Measurements from ENCODE around the gene PDE4D.
"Not testable (repeated sequence)": the region's sequence is repeated elsewhere in the genome, so short reads cannot be mapped to it uniquely, and the experiment has no call there.

The PDE4D gene

GRCh38 chr5:59608745-59609144 is 284.8 kb downstream of the PDE4D start:
- DNase-seq (ENCODE audit: low read depth), result peak; percentile 60

DNA sequence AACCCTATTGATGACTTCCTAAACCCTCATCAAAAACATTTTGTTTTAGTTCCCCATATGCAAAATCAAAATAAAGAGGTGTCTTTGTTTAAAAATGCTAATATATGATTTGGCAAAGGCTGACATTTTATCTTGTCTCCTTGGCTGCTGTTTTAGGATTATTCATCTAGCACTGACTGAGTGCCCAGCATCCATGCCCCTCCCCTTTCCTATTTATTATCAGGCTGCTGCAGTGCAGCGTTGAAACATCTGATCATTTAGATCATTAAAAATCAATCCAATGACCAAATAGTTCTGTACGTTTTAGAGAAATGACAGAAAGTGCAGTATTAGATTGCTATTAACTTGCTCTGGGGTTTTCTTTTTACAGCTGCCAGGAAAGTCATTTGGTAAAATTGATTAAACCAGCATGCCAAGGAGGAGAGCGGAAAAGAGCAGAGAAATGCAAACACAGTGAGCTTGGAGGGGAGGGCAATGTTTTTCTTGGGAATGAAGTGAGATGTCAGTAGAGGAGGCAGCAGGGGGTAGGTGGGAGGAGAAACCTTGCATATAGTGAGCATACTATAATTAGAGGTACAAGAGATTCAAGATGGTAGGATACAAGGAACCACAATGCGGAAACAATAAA is 286.3 kb downstream of the PDE4D start:
- DNase-seq (ENCODE audit: low read depth), result no peak

DNA sequence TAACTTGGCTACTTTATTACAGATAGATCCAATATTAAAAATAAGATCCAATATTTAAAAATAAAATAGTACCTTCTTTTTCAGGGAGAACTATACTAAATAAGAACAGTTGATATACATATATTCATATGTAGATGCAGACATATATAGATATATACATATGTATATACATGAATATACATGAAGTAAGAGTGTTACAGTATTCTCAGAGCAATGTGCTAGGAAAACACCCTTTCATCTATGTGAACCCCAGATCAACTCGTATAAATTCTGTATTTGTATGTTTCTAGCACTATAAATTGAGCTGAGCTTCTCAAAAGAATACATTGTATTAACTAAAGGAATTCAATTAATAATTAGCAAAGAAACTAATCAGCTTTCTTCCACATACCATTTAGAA is 287.6 kb downstream of the PDE4D start:
- no peak for DNase-seq (ENCODE audit: low read depth)

GRCh38 chr5:59604111-59604510 is 289.4 kb downstream of the PDE4D start:
- DNase-seq (ENCODE audit: low read depth), result no peak

GRCh38 chr5:59600998-59601397 is 292.5 kb downstream of the PDE4D start:
- DNase-seq (ENCODE audit: low read depth), result no peak

DNA sequence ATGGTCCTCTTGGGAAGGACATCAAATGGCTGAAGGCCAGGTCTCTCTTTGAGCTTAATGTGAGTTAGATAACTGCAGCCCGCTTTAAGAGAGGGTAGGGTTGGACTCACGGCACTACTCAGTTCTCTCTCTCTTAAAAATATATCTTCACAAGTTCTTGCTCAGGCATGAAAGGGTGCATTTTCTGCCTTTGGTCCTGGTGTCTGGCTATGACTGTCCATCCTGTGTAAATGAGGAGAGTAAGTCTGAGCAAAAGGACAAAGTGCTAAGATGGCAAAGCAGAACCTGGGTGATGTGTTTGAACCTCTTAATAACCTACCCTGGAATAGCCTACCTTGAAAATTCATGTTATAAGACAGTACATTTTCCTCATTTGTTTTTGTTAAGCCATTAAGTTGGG is 293.4 kb downstream of the PDE4D start:
- no peak for DNase-seq (ENCODE audit: low read depth)

DNA sequence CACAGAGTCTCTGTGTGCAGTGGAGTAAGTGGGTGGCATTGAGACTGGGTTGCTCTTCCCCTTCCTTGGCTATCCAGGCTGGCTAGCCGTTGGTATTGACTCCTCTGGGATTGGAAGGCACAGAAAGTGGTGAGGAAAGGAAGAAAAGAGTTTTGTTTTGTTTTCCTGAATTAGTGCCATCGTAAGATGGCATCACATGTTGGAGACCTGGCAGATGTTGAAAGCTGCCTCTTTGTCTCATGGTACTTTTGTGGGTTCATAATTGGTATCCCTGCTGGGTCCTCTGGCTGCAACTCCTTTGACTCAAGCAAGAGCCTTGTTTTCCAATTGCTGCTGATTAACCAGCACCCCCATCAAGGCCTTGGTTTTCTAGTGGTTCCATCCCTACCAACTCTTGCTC is 293.8 kb downstream of the PDE4D start:
- no peak for DNase-seq (ENCODE audit: low read depth)

GRCh38 chr5:59598547-59598874 is 295.0 kb downstream of the PDE4D start:
- no peak for DNase-seq (ENCODE audit: low read depth)

GRCh38 chr5:59597690-59598546 is 295.6 kb downstream of the PDE4D start:
- no peak for DNase-seq (ENCODE audit: low read depth)

GRCh38 chr5:59596586-59597350 is 296.8 kb downstream of the PDE4D start:
- DNase-seq (ENCODE audit: low read depth), result peak; percentile 70

GRCh38 chr5:59594118-59594517 is 299.4 kb downstream of the PDE4D start:
- DNase-seq (ENCODE audit: low read depth), result not testable (repeated sequence)

GRCh38 chr5:59593439-59594007 is 300.0 kb downstream of the PDE4D start:
- DNase-seq (ENCODE audit: low read depth), result no peak

GRCh38 chr5:59592101-59592500 is 301.4 kb downstream of the PDE4D start:
- DNase-seq (ENCODE audit: low read depth), result peak; percentile 36

DNA sequence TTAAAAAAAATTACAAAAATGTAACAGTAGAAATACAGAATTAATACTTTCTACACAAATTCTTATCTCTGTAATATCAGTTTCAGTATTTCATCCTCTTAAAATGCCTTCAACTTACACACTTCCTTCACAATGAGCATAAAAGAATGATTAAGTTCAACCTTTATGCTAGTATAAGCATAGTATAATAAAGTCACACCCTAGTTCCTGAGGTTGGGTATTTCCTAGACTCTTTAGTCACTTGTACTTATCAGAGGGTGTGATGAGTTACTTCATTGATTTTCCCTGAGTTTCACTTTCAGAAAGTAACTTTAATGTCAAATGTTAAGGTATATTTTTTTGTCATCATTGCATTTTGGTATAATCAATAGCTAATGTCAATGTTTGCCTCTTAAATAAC is 302.4 kb downstream of the PDE4D start:
- no peak for DNase-seq (ENCODE audit: low read depth)

DNA sequence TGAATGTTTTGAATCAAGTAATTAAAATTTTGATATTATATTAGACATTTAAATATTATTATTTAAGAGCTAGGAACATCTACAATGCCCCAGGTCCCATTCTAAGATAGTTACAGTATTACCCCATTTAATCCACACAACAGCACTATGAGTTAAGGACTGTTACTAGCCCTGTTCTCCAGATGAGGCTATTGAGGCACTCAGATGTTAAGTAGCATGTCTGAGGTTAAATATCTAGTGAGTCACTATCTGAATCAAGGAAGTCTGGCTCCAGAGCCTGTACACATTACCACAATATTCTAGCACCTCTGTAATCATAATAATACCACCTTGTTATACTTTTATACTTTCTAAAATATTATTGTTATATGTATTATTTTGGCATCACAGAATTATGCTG is 304.6 kb downstream of the PDE4D start:
- peak; percentile 55 for DNase-seq (ENCODE audit: low read depth)

DNA sequence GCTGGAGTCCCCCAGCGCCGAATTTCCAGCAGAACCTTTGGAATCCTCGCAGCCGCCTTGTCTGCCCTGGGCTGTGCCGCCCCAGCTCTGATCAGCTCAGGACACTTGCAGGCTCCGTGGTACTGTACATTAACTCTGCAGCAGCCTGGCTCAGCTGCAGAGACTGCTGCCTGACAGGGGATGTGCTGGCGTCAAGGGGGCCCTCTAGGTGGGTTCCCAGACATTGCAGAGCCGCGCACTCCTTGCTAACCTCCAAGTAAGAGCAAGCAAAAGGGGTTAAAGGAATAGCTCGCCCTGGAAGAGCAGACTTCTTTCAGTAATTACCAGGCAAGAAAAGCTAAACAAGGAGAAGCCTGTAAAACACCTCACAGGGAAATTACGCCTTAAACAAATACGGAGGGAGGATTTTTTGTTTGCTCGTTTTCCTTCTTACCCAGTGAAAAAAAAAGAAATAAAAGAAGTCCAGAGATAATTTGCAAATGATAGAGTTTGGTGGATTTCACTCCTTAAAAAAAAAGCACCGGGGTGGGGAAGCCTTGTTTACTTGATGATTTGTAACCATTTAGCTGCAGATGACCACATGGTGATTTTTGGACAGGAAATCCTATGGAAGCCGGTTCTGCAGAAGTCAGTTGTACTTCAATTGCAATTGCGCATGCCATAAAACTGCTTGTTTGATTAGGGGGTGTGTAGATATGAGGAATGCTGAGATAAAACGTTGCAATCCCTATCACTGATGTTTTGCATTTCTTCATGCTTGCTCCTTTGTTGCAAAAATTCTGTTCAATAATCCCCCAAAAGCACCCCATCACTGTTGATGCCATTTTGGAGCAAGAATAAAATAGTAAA is 305.8 kb downstream of the PDE4D start:
- peak; percentile 77 for DNase-seq (ENCODE audit: low read depth)

DNA sequence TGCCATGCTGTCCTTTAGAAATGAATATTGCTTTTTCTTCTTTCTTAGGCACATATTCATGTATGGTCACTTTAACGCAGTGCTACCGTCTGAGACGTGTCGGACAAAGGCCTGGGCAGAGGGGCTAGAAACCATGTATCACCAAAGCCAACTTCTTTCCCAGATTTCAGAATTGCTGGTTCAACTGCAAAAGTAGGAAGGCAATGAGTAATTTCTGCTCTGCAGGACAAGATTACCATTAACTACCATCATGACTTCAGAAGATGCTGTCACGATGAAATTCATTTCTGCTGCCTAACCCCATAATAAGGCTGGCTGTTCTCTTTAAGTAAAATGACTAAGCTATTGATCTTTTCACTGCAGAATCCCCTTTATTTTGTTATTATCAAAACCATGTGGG is 306.7 kb downstream of the PDE4D start:
- DNase-seq (ENCODE audit: low read depth), result no peak

DNA sequence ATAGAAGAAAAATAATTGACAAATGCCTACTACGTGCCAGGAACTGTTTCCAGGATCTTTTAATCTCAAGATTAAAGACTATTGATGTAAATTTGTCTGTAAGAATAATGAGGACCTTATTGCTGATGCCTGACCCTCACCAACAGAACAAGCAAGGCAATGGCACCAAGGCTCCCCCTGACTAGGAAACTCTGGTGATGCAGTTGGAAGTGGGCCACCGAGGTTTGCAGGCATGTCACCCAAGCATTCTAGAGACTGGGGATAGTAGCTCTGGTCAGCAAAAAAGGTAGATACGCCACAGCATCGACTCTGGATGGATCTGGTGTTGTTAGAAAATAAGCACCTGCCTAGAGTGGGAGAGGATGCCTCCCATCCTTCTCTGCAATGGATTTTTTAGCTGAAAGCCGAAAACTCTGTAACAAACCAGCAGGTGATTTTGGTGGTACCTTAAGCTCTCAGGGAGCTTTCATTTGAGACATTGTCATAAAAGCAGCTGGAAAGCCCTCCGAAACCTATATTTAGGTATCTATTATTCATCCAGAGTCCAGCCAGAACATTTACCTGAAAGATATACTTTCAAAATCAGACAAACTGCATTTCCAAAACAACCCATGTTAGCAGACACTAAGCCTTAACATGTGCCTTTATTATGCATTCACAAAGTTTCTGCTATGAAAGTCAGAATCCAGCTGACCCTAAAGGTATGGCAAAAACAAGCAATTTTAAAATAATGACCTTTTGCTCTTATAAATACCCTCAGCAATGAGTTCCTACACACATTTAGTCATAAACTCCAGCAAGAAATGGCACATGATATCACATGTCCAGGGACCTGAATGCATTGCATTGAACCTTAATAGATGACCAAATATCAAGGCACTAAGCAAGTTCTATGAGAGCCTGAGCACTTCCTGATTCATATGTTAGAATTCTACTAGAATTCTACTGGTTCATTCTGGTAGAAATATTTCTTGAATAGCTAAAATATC is 308.4 kb downstream of the PDE4D start:
- DNase-seq (ENCODE audit: low read depth), result no peak

DNA sequence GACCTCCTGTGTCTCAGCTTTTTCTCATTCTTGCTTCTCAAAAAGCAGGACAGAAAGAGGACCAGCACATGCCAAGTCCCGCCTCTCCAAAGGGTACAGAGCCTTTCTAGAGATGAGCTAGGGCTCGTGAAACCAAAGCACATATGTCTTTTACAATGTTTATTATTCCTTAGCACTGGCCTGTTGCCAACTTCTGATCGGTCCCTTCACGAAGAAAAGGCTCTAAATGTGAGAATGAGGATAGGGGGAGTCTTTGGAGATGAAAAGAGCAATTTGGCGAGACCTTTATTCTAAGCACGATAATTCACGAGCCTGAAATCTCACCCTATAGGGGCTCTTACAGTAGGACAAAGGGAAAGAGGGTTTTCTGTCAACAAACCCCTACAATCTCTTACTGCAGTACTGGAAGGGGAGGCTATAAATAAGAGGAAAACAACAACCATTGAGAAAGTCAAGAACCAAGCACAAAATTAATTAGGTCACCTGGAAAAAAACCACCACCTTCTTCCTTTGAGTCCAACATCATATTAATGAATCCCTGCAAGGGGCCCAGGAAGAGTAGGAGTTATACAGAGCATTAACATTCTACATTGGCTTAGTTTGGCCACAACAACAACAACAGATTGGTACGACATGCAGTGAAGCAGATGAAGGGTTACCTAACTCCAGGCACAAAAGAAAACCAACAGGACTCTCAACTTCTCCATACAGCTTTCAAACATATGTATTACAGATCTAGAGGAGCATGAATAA is 309.5 kb downstream of the PDE4D start:
- DNase-seq (ENCODE audit: low read depth), result no peak

Data from amniotic epithelial cell (primary cell).